ENCODE results near the gene KRTAP16-1.

- TF ChIP-seq EZH2 (IDR thresholded peaks at IDR 0.05; ENCODE audit: borderline replicate concordance, low read depth, low read length, poor library complexity, severe bottlenecking) (no peak), CTCF (conservative IDR thresholded peaks at IDR 0.05; ENCODE audit: low read depth, low read length) (no peak)
Measured at GRCh38 chr17:41287050-41287449, 22.1 kb downstream of the KRTAP16-1 start.
